ENCODE results near the gene FAM124A. TPM values are rescaled to one million over a fixed set of nuclear protein-coding genes. Genes with fewer than 3 reads are reported as not detected.

FAM124A gene
- total RNA-seq (10 to 100 TPM in 1 of 9 donors, 1 to 10 TPM in 7, under 1 TPM in 1; 0.78 to 11.7 (median 3.6) TPM), polyA plus RNA-seq (1 to 10 TPM; 1.2 to 3.0 (median 2.8) TPM)
- long read RNA-seq, donor 1 = 0 reads
- long read RNA-seq, donor 2 = 0 reads
- long read RNA-seq, donor 3 = 0 reads
- long read RNA-seq, donor 4 = 0 reads
- long read RNA-seq, donor 5, full-length matches to known transcripts = 2 of 5 reads
- long read RNA-seq, donor 5, partial matches to known transcripts = 2 of 5 reads
- long read RNA-seq, donor 5, other reads (novel, unspliced or antisense) = 1 of 5 reads
- long read RNA-seq, donor 6, partial matches to known transcripts = 0 of 1 reads
- long read RNA-seq, donor 6, other reads (novel, unspliced or antisense) = 1 of 1 reads
- long read RNA-seq, donor 7, full-length matches to known transcripts = 2 of 2 reads
- long read RNA-seq, donor 7, partial matches to known transcripts = 0 of 2 reads
- long read RNA-seq, donor 7, other reads (novel, unspliced or antisense) = 0 of 2 reads
- long read RNA-seq, donor 8 = 0 reads
- long read RNA-seq, donor 9 = 0 reads
- long read RNA-seq, donor 10 = 0 reads

GRCh38 chr13:51222037-51222685 lies at the start of gene FAM124A:
FAM124A (plus strand) TSS chr13:51222398; CDS start chr13:51222502, 104 bp downstream.
- Histone ChIP-seq H3K36me3 (replicated peaks in 1 of 2) (no peaks in the 10 kb centered on the region), H3K9me3 (replicated peaks in 1 of 3) (no peaks in the 10 kb centered on the region), H3K27me3 (no peaks in the 10 kb centered on the region), H3K4me3 (peak within 1 kb of the TSS in 3 of 4 donors; percentile 40 to 98 (median 64)), H3K4me1 (replicated peaks in 1 of 2) (peaks cover 3 to 5% of the 10 kb centered on the region in 2 donors), H3K27ac (peak within 1 kb of the TSS in 2 of 5 donors; percentile 36 to 77)
- intact Hi-C loops (cut with DNase I) = loop anchor here in 1 of 2 donors (5.0 kb wide), 1 partner anchor 65 kb away; no protein-coding TSS in a partner anchor
- WGBS, 4 donors = 0% methylated on average over 88 to 106 of the region's 106 CpGs; no CpG with 5 or more reads in 2 of the 4 donors
- TF ChIP-seq POLR2A (IDR thresholded peaks at IDR 0.05) = peak; percentile 10 to 41
- TF ChIP-seq CTCF (IDR thresholded peaks at IDR 0.05) = peak in 3 of 6 experiments; percentile 37 to 67 (median 42)
- DNase-seq = peak in 6 of 7 donors; percentile 27 to 62 (median 46)

GRCh38 chr13:51175021-51175420 lies 47.2 kb upstream of the FAM124A start:
- Histone ChIP-seq H3K4me3 (no peak overlapping the region), H3K27ac (no peak overlapping the region), H3K36me3 (replicated peaks in 1 of 2) (no peaks in the 10 kb centered on the region), H3K27me3 (no peaks in the 10 kb centered on the region), H3K4me1 (replicated peaks in 1 of 2) (no peaks in the 10 kb centered on the region), H3K9me3 (replicated peaks in 1 of 3) (no peaks in the 10 kb centered on the region)
- DNase-seq = no peak
- TF ChIP-seq POLR2A (IDR thresholded peaks at IDR 0.05) (no peak), CTCF (IDR thresholded peaks at IDR 0.05) (no peak)
- 63 to 87% (median 85%) methylated on average over 8 of the region's 8 CpGs for WGBS, 4 donors
- intact Hi-C loops (cut with DNase I) = no loop called here

GRCh38 chr13:51175639-51176038 lies 46.6 kb upstream of the FAM124A start:
- no peaks in the 10 kb centered on the region for H3K27me3 ChIP-seq
- WGBS, 4 donors = 54 to 71% (median 63%) methylated on average over 1 of the region's 1 CpG
- no peak for TF ChIP-seq POLR2A (IDR thresholded peaks at IDR 0.05)
- no peak for TF ChIP-seq CTCF (IDR thresholded peaks at IDR 0.05)
- no peaks in the 10 kb centered on the region for H3K9me3 ChIP-seq (replicated peaks in 1 of 3)
- no peak for DNase-seq
- H3K27ac ChIP-seq = no peak overlapping the region
- no peaks in the 10 kb centered on the region for H3K36me3 ChIP-seq (replicated peaks in 1 of 2)
- no peaks in the 10 kb centered on the region for H3K4me1 ChIP-seq (replicated peaks in 1 of 2)
- H3K4me3 ChIP-seq = no peak overlapping the region
- intact Hi-C loops (cut with DNase I) = no loop called here

- TF ChIP-seq CTCF (IDR thresholded peaks at IDR 0.05) = no peak
- no peak for TF ChIP-seq POLR2A (IDR thresholded peaks at IDR 0.05)
- no peaks in the 10 kb centered on the region for H3K27me3 ChIP-seq
- WGBS, 4 donors = 79 to 100% (median 88%) methylated on average over 1 of the region's 1 CpG
- no peak for DNase-seq
- no peaks in the 10 kb centered on the region for H3K36me3 ChIP-seq (replicated peaks in 1 of 2)
- H3K4me1 ChIP-seq (replicated peaks in 1 of 2) = no peaks in the 10 kb centered on the region
- H3K9me3 ChIP-seq (replicated peaks in 1 of 3) = no peaks in the 10 kb centered on the region
- H3K4me3 ChIP-seq = no peak overlapping the region
- intact Hi-C loops (cut with DNase I) = no loop called here
- no peak overlapping the region for H3K27ac ChIP-seq
Measured at GRCh38 chr13:51177188-51177587, 45.0 kb upstream of the FAM124A start.
